Parathyroid adenoma (tissue), 2 donors: ENCODE results near the gene NFIC.

Experiments used
- H2AFZ ChIP-seq: fragments of 300-600 bp; sonication (generic); one replicate; pipeline ENCODE4 v1.7.0; 2017; ENCODE audit warnings: antibody characterized with exemption, mild to moderate bottlenecking
- H3K27ac ChIP-seq: fragments of 300-600 bp; sonication (generic); one replicate; pipeline ENCODE4 v1.7.0; 2017
- H3K27me3 ChIP-seq: fragments of 300-600 bp; sonication (generic); one replicate; pipeline ENCODE4 v1.7.0; 2017; ENCODE audit warnings: low read length; ENCODE audit not compliant: control insufficient read depth, insufficient read depth
- H3K36me3 ChIP-seq: fragments of 300-600 bp; sonication (generic); one replicate; pipeline ENCODE4 v1.7.0; 2017; ENCODE audit warnings: low read length; ENCODE audit not compliant: control insufficient read depth, insufficient read depth
- H3K4me1 ChIP-seq: fragments of 300-600 bp; sonication (generic); one replicate; pipeline ENCODE4 v1.7.0; 2017; ENCODE audit warnings: control low read depth
- H3K4me2 ChIP-seq: fragments of 300-600 bp; sonication (generic); one replicate; pipeline ENCODE4 v1.7.0; 2017; ENCODE audit warnings: low read length
- H3K4me3 ChIP-seq: fragments of 300-600 bp; sonication (generic); one replicate; pipeline ENCODE4 v1.7.0; 2017; ENCODE audit warnings: low read depth, low read length
- H3K79me2 ChIP-seq: fragments of 300-600 bp; sonication (generic); one replicate; pipeline ENCODE4 v1.7.0; 2017; ENCODE audit warnings: control low read depth
- H3K9ac ChIP-seq: fragments of 300-600 bp; sonication (generic); one replicate; pipeline ENCODE4 v1.7.0; 2017; ENCODE audit warnings: mild to moderate bottlenecking
- H3K9me3 ChIP-seq: fragments of 300-600 bp; sonication (generic); one replicate; pipeline ENCODE4 v1.7.0; 2017; ENCODE audit warnings: low read length; ENCODE audit not compliant: control insufficient read depth
- TF ChIP-seq, protein P1 (sequence below): fragments of 300-600 bp; sonication (generic); IDR thresholded peaks from one replicate; pipeline ENCODE4 v1.7.0; 2017; ENCODE audit warnings: antibody characterized with exemption, mild to moderate bottlenecking
- donor health status: primary hyperparathyroidism.

Gene NFIC

DNA sequence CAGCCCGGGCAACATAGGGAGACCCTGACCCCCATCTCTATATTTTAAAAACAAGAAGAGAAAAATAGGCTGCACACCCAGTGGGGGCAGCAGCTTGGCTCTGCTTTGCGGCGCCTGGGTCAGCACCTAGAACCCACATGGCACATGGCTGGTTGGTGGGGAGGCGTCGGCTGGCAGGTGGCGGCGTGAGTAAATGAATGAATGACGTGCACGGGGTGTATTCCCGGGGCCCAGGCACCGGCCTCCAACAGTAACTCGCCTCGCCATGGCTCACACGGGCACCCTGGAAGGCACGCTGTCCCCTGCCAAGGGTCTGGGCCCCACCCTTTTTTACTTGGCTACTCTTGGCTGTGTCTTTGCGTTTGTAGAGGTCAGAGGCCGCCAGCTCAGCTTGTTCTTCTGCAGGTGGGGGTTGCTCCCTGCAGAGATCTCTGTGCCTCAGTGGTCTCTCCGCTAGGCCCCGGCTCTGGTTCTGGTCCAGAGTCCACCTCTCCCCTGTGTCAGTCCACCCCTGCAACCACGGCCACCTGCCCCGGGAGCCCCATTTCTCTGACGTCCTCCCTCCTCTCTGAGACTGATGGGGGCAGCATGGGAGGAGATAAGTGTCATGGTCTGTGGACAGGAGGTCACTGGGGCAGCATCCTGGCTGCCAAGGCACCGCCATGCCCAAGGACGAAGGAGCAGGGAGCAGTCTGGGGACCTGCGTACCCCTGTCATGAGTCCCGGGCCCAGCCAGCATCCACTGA is 145.3 kb downstream of the NFIC start:
- no peaks in the 10 kb centered on the region for H3K27me3 ChIP-seq
- peaks cover 93% of the 10 kb centered on the region for H3K79me2 ChIP-seq
- no peak overlapping the region for H3K27ac ChIP-seq
- H3K4me2 ChIP-seq: no peak overlapping the region
- H3K4me1 ChIP-seq: peaks cover 17% of the 10 kb centered on the region
- no peaks in the 10 kb centered on the region for H3K36me3 ChIP-seq
- H3K9me3 ChIP-seq: no peaks in the 10 kb centered on the region
- no peak overlapping the region for H3K9ac ChIP-seq
- no peak overlapping the region for H2AFZ ChIP-seq
- TF ChIP-seq, protein P1, sequence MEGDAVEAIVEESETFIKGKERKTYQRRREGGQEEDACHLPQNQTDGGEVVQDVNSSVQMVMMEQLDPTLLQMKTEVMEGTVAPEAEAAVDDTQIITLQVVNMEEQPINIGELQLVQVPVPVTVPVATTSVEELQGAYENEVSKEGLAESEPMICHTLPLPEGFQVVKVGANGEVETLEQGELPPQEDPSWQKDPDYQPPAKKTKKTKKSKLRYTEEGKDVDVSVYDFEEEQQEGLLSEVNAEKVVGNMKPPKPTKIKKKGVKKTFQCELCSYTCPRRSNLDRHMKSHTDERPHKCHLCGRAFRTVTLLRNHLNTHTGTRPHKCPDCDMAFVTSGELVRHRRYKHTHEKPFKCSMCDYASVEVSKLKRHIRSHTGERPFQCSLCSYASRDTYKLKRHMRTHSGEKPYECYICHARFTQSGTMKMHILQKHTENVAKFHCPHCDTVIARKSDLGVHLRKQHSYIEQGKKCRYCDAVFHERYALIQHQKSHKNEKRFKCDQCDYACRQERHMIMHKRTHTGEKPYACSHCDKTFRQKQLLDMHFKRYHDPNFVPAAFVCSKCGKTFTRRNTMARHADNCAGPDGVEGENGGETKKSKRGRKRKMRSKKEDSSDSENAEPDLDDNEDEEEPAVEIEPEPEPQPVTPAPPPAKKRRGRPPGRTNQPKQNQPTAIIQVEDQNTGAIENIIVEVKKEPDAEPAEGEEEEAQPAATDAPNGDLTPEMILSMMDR: no peak
- H3K4me3 ChIP-seq: no peak overlapping the region

DNA sequence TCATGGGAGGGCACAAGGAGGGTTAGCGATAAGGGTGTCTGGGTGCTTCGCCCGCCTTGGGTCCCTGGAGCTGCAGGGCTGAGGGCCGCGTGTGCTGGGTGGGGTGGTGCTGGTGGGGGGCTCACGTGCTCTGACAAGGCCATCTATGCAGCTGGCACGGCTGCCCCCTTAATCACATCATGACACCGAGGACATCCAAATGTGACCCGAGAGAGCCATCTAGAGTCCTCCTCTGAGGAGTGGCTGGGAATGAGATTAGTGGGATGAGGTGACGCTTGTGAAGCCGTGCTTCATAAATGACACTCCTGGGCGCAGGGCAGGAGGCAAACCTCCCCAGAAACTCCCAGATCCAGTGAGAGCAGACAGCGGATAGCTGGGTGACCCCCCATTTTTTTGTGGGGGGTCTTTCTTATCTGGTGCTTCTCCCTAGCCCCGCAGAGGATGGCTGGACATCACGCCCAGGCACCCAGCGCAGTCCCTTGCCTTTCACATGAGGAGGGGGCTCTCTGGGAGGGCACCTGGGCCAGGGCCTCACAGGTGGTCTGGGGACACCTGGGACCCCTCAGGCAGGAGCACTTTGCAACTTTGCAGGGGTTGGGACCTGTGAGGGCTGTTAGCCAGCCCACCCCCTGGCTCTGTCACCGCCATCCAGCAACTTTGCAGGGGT is 146.3 kb downstream of the NFIC start:
- H3K9ac ChIP-seq: no peak overlapping the region
- peaks cover 91% of the 10 kb centered on the region for H3K79me2 ChIP-seq
- peaks cover 17% of the 10 kb centered on the region for H3K4me1 ChIP-seq
- no peaks in the 10 kb centered on the region for H3K9me3 ChIP-seq
- H3K36me3 ChIP-seq: no peaks in the 10 kb centered on the region
- H3K27me3 ChIP-seq: no peaks in the 10 kb centered on the region
- H2AFZ ChIP-seq: no peak overlapping the region
- H3K4me2 ChIP-seq: no peak overlapping the region
- TF ChIP-seq, protein P1: no peak
- no peak overlapping the region for H3K27ac ChIP-seq
- no peak overlapping the region for H3K4me3 ChIP-seq

DNA sequence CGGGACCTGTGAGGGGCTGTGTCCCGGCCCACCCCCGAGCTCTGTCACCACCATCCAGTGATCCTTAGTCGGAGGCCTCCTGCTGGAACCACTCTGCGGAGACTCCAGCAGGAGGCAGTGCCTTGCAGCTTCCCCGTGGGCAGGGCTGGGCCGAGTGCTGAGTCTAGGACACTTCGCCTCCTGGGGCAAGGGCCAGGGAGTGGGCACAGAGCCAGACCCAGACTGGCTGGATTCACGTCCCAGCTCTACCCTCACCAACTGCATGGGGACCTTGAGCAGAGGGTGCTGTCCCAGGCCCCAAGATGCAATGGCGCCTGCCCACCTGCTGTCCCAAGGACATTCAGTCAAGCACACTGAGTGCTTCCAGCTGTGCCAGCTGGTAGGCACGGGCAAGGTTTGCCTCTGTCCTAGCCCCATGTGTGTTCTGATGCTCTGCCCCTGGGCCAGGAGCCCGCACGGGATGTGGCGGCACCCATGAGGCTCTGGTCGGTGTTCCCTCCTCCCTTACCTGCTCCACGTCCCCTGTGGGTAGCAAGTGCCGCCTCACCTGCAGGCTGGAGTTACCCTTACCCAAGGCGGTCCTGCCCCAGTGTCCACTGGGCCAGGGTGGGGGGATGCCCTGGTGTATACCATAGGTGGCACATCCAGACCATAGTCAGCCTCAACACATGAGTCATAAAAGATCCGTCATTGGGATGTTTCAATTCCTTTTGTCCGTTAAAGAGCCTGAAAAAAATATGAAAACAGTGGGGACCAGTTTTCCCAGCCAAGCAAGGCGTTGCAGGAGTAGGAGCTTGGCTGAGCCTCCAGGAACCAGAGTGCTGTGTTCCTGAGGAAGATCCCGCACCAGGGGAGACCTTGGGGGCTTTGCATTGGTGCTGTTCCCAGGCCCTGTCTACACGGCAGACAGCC is 147.1 kb downstream of the NFIC start:
- TF ChIP-seq, protein P1: no peak
- no peak overlapping the region for H3K27ac ChIP-seq
- no peak overlapping the region for H3K4me3 ChIP-seq
- H3K36me3 ChIP-seq: no peaks in the 10 kb centered on the region
- peaks cover 21% of the 10 kb centered on the region for H3K4me1 ChIP-seq
- H3K9me3 ChIP-seq: no peaks in the 10 kb centered on the region
- H3K4me2 ChIP-seq: no peak overlapping the region
- no peaks in the 10 kb centered on the region for H3K27me3 ChIP-seq
- no peak overlapping the region for H2AFZ ChIP-seq
- H3K79me2 ChIP-seq: peaks cover 91% of the 10 kb centered on the region
- H3K9ac ChIP-seq: no peak overlapping the region

DNA sequence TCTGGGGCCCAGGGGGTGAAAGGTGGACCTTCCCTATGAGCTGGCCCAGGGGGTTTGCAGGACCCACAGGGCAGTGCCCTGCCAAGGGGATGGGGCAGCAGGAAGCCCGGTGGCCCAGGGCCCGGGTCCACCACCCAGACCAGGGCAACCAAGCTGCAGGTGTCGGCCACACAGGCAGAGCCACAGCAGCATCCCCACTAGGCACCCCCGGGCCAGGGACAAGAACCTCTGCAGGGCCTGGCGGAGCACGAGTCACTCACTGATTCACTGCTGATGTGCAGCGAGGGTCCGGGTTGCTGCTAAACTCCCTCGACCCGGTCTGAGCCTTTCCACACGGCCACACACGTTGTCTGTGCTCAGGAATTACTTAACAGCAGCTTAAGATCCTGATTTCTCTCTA is 148.5 kb downstream of the NFIC start:
- no peak overlapping the region for H3K9ac ChIP-seq
- H3K4me3 ChIP-seq: no peak overlapping the region
- no peak overlapping the region for H3K27ac ChIP-seq
- H3K4me2 ChIP-seq: no peak overlapping the region
- peaks cover 21% of the 10 kb centered on the region for H3K4me1 ChIP-seq
- H3K9me3 ChIP-seq: no peaks in the 10 kb centered on the region
- H3K79me2 ChIP-seq: peaks cover 90% of the 10 kb centered on the region
- TF ChIP-seq, protein P1: no peak
- H3K36me3 ChIP-seq: no peaks in the 10 kb centered on the region
- no peak overlapping the region for H2AFZ ChIP-seq
- no peaks in the 10 kb centered on the region for H3K27me3 ChIP-seq
